Amniotic epithelial cell (primary cell): ENCODE data around the gene KANK3.
A peak's percentile ranks its signal among the peaks of the same experiment; 100 is the strongest.
"Not testable (repeated sequence)": the region's sequence is repeated elsewhere in the genome, so short reads cannot be mapped to it uniquely, and the experiment has no call there.

Experiments
- DNase-seq: peaks from one replicate; pipeline ENCODE4 v3.0.0-alpha.2; 2010; ENCODE audit warnings: low read depth

KANK3 gene

DNA sequence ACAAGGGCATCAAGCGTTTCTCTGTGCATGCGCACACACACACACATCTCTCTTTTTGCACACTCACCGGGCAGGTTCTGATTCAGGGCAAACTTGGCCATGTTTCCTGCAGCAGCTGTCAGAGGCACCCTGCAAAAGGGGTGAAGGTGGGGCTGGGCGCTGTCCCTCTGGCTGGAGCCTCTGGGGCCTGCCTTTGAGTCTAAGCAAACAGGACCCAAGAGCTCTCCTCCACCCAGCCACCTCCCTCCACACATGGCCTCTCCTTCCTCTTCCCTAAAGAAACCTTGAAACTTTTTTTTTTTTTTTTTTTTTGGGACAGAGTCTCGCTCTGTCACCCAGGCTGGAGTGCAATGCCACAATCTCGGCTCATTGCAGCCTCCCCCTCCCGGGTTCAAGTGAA lies 5.3 kb downstream of the KANK3 start:
- no peak for DNase-seq

DNA sequence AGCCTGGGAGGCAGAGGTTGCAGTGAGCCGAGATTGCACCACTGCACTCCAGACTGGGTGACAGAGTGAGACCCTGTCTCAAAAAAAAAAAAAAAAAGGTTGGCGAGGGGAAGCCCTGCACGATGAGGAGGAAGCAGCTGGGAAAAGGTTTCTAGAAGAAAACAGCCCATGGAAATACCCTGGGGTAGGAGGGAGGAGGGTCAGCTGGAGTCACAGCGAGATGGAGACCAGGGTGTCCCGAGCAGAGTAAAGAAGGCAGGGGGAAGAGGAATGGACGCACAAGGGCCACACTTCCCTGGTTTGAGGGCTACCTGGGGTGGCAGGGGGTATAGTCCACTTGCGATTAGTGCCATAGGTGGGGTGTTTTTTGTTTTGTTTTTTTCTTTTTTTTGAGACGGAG lies 6.4 kb downstream of the KANK3 start:
- DNase-seq = no peak

DNA sequence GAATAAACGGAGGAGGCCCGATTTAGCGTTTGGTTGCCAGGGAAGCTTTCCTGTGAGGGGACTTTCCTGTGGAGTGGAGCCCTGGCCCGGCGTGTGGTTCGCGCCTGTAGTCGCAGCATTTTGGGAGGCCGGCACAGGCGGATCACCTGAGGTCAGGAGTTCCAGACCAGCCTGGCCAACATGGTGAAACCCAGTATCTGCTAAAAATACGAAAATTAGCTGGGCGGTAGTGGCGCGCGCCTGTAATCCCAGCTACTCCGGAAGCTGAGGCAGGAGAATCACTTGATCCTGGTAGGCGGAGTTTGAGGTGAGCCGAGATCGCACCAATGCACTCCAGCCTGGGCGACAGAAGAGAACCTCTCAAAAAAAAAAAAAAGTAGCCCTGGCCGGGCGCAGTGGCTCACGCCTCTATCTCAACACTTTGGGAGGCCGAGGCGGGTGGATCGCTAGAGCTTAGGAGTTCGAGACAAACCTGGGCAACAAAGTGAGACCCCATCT lies 6.9 kb downstream of the KANK3 start:
- DNase-seq = no peak

DNA sequence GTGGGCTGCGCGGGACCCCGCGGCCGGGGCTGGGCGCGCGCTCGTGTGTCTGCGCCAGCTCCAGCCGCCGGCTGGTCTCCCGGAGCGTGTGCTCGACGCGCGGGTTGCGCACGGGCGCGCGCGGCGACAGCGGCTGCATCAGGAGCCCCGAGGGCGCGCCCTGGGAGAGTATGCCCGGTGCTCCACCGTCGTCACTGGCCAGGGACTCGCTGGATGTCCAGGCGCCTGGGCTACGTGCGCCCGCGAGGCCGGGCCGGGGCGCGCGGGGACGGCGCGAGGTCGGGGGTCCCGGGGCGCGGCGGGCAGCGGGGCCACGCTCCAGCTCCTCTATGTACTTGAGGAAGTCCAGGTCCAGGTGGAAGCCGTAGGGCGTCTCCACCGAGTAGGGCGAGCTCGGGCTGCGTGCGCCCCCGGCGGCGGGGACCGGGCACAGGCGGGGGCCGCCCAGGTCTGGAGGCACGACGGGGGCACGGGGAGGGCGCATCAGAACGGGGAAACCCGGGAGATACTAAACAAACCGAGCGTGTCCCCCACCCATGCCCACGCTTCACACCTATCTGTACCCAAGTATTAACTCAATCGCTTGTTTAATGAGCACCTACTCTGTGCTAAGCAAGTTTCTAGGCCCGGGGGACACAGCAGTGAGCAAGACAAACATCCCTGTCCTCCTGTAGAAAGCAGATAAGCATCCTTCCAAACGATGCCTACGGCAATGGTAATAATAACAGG lies 7.6 kb downstream of the KANK3 start:
- DNase-seq = no peak

DNA sequence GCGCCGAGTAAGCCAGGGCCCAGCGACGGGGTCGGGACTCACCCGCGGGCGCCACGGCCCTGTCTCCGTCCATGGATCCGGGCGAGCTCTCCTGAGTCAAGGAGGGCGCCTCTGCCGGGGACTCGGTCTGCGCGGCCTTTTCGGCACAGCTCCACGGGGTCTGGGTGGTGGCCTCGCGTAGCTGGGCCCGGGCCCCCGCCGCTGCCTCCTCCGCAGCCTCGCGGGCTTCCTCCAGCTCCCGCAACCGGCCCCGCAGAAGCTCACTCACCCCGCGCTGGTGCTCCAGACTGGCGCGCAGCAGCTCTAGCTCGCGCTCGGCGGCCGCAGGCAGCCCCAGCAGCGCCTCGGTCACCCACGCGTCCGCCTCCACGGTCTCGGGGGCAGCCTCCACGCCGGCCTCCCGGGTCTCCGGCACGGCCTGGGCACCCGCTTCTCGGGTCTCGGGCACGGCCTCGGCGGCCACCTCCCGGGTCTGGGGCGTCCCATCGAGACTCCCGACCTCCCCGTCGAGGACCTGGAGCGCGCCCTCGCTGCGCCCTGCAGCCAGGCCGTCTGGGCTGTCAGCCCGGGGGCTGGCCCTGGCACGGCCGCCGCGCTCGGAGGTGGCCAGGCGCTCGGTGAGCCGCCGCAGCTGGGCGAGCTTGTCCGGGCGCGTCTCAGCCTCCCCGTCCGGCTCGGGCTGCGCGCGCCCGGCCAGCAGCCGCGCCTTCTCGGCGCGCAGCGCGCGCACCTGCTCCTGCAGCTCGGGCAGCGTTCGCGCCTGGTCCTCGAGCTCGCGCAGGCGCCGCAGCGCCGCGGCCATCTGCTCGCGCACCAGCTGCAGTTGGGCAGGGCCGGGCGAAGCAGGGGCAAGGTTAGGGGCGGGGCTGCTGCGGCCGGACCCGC lies 8.4 kb downstream of the KANK3 start:
- peak; percentile 72 for DNase-seq

DNA sequence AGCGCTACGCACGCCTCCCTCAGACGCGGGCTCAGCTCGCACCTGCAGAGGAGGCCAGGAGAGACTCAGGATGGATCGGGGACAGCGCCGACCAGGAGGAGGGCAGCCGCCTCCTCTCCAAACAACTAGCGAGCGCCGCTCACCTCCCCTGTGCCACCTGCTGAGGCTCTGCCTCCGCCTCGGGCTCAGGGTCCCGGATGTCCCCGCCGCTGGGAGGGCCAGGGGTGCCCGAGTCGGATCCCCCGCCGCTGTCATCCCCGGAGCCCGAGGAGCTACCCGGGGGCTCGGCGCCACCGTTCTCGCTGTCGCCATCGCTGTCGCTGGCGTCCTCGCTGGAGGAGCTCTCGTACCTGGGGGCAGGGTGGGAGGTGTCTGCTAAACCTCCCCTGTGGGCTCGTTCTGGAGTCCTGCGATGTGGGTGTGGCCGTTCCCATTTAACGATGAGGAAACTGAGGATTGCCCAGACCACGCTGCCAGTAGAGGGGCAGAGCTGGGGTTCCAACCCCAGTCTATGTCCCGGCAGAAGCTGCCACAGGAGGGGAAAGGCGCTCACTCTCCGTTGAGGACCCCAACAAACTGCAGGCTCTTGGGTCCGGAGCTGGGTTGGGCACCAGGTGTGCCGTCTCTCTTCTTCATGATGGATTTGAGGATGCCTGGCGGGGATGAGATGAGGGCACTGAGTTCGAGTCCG lies 9.2 kb downstream of the KANK3 start:
- DNase-seq = no peak

DNA sequence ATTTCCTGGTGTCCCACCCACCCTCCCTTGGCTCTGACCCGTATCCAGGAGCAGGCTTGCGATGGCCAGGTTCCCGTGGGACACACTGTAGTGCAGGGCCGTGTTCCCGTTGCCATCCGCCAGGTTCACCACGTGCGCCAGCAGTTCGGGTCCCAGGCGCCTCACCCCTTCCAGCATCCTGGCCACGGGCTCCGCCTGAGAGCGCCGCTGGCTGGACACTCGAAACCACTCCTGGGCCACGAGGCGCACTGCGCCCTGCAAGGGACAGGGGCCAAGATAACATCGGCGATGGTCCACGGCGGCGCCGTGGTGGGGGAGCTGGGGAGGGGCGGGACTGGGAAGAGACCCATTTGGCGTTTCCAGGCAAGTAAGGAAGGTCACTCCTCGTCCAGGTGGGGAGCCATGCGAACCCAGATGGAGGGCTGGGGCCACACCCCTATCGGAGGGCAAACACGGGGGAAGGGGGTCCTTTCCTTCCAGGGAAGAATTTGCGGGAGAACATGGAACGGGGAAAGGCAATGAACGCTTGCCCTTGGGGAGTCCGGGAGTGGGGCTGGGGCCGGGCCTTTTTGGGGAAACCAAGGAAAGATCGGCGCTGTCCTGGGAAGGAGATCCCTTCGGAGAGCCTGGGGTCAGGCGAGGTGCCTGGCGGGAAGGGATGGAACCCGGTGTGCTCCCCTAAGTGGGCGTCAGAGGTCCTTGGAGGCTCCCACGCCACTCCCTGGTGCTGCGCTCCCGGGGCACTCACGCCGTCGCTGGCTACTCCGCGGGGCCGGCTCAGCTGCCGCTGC lies 9.9 kb downstream of the KANK3 start:
- no peak for DNase-seq

DNA sequence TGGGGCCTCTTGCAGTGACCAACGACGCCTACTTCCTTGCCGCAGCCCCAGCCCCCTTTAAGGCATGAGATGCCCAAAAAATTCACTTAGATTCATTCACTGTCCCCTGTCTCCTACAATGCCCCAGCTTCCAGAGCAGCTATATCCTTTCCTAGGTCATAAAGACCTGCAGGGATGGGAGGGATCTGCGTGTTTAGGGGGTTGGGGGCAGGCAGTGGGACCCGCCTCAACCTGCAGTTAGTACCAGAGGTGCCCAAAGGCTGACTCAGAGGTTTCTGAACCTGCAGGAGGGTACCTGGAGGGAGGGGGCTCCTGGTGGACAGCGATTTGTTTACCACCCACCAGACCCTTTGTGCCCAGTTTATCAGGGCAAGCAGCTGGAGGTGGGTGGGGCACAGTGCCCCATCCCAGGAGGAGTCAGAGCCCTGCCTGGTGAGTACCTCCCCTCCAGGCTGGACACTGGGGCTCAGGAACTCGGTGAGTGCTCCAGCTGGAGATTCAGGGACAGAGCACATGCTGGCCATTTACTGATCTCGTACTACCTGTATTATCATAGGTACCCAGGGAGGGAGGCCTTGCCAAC lies 11.7 kb downstream of the KANK3 start:
- DNase-seq = no peak

DNA sequence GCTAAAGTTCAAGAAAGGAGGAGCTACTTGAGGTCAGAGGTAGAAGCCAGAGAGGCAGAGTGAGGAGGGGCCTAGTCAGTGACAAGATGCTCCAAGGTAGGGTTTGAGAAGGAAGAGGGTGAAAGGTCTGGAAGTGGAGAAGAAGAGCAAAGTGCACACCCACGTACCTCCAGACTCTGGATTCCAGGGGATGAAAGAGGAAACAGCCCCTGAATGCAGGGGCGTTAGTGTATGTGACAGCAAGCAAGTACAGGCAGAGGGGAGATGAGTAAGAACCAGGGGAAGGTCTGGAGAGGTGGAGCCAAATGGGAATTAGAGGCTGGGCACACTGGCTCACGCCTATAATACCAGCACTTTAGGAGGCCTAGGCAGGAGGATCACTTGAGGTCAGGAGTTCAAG lies 13.1 kb downstream of the KANK3 start:
- DNase-seq = no peak

DNA sequence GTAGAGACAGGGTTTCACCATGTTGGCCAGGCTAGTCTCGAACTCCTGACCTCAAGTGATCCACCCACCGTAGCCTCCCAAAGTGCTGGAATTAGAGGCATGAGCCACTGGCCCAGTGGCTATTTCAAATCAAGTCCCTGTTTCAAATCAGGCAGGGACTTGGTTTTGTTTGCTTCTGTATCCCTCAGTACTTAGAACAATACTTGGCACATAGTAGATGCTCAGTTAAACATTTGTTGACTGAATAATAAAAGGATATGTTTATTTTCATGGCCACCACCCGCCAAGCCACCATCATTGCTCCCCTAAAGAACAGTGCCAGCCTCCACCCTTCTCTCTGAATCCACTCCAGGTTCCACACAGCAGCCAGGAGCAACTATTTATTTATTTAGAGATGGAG lies 17.6 kb downstream of the KANK3 start:
- no peak for DNase-seq

DNA sequence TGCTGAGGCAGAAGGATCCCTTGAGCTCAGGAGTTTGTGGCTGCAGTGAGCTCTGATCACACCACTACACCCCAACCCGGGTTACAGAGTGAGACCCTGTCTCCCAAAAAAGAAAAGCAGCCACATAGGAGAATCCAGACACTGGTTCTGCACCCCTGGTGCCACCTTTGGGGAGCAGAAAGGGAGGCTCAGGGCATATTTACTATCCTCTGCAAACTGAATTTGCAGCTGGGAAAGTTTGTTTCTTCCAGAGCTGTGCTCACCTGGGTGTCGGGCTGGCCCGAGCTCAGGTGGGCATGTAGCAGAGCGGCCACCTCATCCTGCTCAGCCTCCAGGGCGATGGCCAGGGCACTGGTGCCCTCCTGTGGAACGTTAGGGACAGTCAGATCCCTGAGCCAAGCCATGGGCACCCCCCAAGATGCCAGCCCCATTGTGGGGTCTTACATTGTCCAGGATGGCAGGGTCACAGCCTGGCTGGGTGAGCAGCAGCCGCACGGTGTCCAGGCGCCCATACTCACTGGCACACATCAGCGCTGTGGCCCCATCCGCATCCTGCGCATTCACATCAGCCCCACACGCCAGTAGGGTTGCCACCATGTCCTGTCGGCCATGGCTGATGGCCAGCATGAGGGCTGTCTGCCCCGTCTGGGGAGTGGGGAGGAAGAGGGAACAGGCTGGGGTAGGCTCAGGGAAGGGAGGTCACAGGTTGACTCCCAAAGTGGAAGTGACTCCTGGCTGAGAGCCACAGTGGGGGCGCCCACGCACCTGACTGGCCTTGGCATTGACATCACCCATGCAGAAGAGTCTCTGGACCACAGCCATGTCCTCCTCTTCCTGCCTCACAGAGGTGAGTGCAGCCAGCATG lies 18.6 kb downstream of the KANK3 start:
- DNase-seq = no peak

DNA sequence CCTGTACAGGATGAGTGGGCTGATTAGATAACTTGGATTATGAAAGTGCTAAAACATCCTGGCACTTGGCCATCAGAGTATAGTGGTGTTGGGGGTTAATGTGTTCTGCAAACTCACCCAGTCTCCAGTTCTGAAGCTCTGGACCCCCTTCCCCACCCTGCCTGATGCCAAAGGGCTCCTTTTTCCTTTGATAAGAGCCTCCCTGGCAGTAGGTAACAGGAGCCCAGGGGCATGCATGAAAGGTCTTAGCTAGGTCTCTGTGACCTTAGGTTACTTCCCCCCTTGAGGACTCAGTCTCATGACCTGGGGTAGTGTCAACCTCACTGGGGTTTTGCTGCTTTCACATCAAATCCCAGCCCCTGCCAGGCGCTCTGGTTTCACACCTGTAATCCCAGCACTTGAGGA lies 19.3 kb downstream of the KANK3 start:
- no peak for DNase-seq

DNA sequence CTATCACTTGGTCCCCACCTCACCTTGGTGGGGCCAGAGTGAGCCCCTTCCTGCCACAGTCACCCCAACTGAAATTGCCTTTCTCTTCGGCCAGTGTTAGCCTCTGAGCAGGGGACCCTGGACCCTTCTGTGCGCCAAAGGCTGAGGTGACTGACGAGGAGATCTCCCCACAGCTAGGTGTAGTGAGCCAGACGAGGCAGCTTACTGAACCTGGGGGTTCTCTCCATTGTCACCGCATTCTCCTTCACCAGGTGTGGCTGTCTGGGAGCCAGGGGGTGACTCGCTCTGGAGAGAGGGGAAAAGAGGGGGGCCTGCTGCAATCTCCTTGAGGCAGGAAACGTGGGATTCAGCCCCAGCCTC lies 20.4 kb downstream of the KANK3 start:
- DNase-seq = no peak

DNA sequence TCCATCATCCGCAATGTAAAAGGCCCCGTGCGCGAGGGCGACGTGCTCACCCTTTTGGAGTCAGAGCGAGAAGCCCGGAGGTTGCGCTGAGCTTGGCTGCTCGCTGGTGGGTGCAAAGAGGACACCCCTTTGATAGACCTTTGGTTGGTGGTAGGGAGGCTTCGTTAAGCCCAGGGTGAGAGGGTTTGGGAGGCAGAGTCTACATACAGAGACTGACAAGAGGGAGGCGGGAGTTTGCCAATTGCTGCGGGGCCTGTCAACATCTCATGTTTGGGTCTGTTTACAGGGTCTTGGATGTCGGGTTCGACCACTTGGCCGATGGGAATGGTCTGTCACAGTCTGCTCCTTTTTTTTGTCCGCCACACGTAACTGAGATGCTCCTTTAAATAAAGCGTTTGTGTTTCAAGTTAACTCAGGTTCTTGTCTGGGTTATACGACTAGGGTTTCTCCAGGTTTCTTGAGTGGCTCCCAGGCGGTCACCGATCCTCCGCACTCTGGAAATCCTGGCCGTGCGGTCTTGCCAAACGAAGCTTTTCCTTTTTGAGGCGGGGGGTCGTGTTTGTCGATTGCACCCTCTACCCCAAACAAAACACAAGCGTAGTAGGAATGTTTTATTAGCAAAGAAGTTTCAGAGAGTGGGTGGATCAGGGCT lies 20.9 kb downstream of the KANK3 start:
- no peak for DNase-seq

DNA sequence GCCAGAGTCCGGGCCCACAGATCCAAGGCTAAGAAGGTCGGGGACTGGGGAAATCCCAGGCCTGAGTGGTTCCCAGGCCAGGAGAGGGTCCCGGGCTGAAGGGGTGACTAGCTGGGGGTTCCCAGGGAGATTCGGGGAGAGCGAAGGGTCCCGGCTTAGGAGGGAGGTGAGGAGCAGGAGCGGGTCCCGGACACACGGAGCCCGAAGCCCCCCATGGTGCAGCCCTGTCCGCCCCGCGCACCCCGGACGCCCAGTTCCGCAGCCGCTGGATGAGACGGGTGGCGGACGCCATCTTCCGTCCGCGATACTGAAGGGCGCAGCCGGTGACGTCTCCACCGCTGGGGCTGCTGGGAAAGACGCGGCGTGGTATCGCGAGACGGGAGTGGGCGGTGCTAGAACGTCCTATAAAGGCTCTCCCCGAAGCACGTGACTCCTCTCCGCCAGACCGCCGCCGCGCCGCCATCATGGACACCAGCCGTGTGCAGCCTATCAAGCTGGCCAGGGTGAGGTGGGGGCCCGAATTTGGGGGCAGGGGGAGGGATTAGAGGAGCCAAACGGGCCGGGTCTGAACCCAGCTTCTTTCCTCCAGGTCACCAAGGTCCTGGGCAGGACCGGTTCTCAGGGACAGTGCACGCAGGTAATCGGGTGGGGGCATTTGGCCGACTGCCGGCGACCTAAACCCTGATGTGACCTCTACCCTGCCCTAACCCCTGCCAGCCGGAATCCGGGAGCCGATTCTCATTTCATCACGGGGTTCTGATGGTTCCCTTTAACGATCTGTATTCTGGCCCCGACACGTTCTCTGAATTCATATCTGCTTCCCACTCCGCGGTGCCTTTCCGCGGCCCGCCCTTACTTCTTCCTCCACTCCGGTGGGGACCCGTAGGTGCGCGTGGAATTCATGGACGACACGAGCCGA lies 21.7 kb downstream of the KANK3 start, which contains the start of the genes NDUFA7 and RPS28:
TSS of gene NDUFA7 (minus strand) at position 309 of the 919 bp plus-strand sequence. CDS start at position 292, 17 bp downstream.
TSS of gene RPS28 (plus strand) at position 430 of the 919 bp plus-strand sequence. CDS start at position 465, 35 bp downstream.
- DNase-seq = peak; percentile 89

DNA sequence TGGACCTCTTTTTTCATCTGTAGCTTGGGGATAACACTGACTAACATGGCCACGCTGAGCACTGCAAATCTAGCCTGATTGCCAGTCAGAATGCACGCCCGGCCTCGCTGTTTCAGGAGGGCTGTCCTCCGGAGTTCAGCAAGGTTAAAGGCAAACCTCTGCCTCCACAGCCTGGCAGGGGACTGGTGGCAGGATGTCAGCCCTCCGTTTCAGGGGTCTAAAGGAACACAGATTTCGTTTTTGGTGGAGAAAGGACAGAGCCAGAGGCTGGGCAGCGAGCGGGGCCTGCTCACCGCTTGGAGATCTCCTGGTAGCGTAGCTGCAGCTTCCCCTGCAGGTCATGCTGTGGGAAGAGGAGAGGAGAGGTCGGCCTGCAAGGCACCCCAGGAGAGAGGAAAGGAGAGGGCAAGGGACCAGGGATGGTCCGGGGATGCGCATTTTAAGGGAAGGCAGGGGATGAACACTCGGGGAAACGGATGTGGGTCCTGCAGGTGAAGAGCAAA lies 22.4 kb downstream of the KANK3 start:
- no peak for DNase-seq

DNA sequence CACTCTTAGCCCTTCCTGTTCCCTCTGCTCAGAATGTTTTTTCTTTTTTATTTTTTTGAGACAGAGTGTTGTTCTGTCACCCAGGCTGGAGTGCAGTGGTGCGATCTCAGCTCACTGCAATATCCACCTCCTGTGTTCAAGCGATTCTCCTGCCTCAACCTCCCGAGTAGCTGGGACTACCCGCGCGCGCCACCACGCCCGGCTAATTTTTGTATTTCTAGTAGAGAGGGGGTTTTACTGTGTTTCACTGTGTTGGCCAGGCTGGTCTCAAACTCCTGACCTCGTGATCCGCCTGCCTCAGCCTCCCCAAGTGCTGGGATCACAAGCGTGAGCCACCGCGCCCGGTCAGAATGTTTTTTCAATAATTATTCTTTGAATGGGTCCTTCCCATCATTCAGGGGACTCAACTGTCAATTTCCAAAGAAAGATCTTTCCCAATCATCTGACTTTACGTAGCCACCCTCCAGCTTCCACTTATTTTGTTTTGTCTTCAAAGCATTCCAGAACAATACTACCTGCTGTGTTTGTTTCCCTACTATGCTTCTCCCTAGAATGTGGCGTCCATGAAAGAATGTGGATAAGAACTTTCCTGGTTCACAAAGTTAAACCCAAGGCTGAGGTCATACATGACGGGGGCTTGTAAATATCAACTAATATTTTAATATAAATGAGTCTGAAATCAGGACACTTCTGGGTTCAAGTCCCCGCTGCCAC lies 23.1 kb downstream of the KANK3 start:
- DNase-seq = no peak

DNA sequence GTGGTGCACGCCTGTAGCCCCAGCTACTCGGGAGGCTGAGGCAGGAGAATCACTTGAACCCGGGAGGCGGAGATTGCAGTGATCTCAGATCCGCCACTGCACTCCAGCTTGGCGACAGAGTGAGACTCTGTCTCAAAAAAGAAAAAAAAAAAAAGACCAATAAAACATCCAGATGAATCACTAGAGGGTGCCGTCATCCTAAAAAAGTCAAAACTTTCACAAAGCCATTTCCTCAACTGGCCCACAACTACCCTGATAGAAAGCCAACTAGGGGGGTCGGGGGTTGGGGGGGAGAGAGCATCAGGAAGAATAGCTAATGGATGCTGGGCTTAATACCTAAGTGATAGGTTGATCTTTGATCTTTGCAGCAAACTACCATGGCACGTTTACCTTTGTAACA lies 24.2 kb downstream of the KANK3 start:
- DNase-seq = not testable (repeated sequence)
